SKM-1 (cell line): ENCODE data around the gene PDZRN4.

Source experiments
- DNase-seq: peaks from one replicate; lab custom pipeline; 2025; ENCODE audit not compliant: unreplicated experiment; lab: John Stamatoyannopoulos, UW

The PDZRN4 gene

GRCh38 chr12:41356181-41356580 lies 168.1 kb downstream of the PDZRN4 start:
- DNase-seq, result no peak

GRCh38 chr12:41361738-41362137 lies 173.6 kb downstream of the PDZRN4 start:
- DNase-seq, result no peak

- no peak for DNase-seq
Observed at GRCh38 chr12:41362510-41362909, 174.4 kb downstream of the PDZRN4 start.

GRCh38 chr12:41362931-41363330 lies 174.8 kb downstream of the PDZRN4 start:
- no peak for DNase-seq

GRCh38 chr12:41364211-41364610 lies 176.1 kb downstream of the PDZRN4 start:
- DNase-seq, result no peak

GRCh38 chr12:41365653-41366171 lies 177.6 kb downstream of the PDZRN4 start:
- no peak for DNase-seq

GRCh38 chr12:41367726-41368405 lies 179.7 kb downstream of the PDZRN4 start:
- no peak for DNase-seq

- DNase-seq, result no peak
Observed at GRCh38 chr12:41380878-41381277, 192.8 kb downstream of the PDZRN4 start.

- DNase-seq, result no peak
Observed at GRCh38 chr12:41402801-41403200, 214.7 kb downstream of the PDZRN4 start.

GRCh38 chr12:41407232-41407799 lies 219.2 kb downstream of the PDZRN4 start:
- DNase-seq, result no peak

- DNase-seq, result no peak
Observed at GRCh38 chr12:41409628-41410027, 221.5 kb downstream of the PDZRN4 start.

- DNase-seq, result no peak
Observed at GRCh38 chr12:41418586-41418985, 230.5 kb downstream of the PDZRN4 start.

- no peak for DNase-seq
Observed at GRCh38 chr12:41419131-41419893, 231.2 kb downstream of the PDZRN4 start.

- DNase-seq, result no peak
Observed at GRCh38 chr12:41424651-41425050, 236.5 kb downstream of the PDZRN4 start.

GRCh38 chr12:41433460-41433859 lies 245.3 kb downstream of the PDZRN4 start:
- no peak for DNase-seq

- no peak for DNase-seq
Observed at GRCh38 chr12:41436076-41436475, 248.0 kb downstream of the PDZRN4 start.

GRCh38 chr12:41437563-41437962 lies 249.4 kb downstream of the PDZRN4 start:
- DNase-seq, result no peak

GRCh38 chr12:41438854-41439541 lies 250.9 kb downstream of the PDZRN4 start:
- no peak for DNase-seq

- no peak for DNase-seq
Observed at GRCh38 chr12:41439801-41440200, 251.7 kb downstream of the PDZRN4 start.

- no peak for DNase-seq
Observed at GRCh38 chr12:41441180-41441579, 253.1 kb downstream of the PDZRN4 start.

GRCh38 chr12:41442896-41443295 lies 254.8 kb downstream of the PDZRN4 start:
- no peak for DNase-seq
